GM12891 (cell line): Measurements from ENCODE around the gene COL25A1.

Experiments used
- DNase-seq: peaks from one replicate; pipeline ENCODE4 v3.0.0; 2011; ENCODE audit warnings: low spot score; ENCODE audit not compliant: insufficient read length
- FAIRE-seq: peaks from 2 replicates; lab custom pipeline; 2011; peaks lifted over from hg19 to GRCh38; lab: Jason Lieb, UNC
- PAX5 ChIP-seq: IDR thresholded peaks from 2 replicates; pipeline ENCODE4 v1.6.1; 2011; ENCODE audit warnings: low read length, moderate library complexity, mild to moderate bottlenecking; ENCODE audit not compliant: insufficient read depth, severe bottlenecking
- POLR2A ChIP-seq: IDR thresholded peaks from 2 replicates; pipeline ENCODE4 v1.6.1; 2011; ENCODE audit warnings: low read depth, low read length, control low read depth
- POLR2AphosphoS5 ChIP-seq: IDR thresholded peaks from 2 replicates; pipeline ENCODE4 v1.6.1; 2011; ENCODE audit warnings: low read depth, low read length, control low read depth
- POU2F2 ChIP-seq: IDR thresholded peaks from 2 replicates; pipeline ENCODE4 v1.6.1; 2011; ENCODE audit warnings: low read depth, mild to moderate bottlenecking, control low read depth, low read length, moderate library complexity
- SPI1 ChIP-seq: IDR thresholded peaks from 2 replicates; pipeline ENCODE4 v1.6.1; 2011; ENCODE audit warnings: low read depth, low read length, control low read depth
- TAF1 ChIP-seq: IDR thresholded peaks from 2 replicates; pipeline ENCODE4 v1.6.1; 2011; ENCODE audit warnings: low read depth, low read length, control low read depth

The COL25A1 gene

DNA sequence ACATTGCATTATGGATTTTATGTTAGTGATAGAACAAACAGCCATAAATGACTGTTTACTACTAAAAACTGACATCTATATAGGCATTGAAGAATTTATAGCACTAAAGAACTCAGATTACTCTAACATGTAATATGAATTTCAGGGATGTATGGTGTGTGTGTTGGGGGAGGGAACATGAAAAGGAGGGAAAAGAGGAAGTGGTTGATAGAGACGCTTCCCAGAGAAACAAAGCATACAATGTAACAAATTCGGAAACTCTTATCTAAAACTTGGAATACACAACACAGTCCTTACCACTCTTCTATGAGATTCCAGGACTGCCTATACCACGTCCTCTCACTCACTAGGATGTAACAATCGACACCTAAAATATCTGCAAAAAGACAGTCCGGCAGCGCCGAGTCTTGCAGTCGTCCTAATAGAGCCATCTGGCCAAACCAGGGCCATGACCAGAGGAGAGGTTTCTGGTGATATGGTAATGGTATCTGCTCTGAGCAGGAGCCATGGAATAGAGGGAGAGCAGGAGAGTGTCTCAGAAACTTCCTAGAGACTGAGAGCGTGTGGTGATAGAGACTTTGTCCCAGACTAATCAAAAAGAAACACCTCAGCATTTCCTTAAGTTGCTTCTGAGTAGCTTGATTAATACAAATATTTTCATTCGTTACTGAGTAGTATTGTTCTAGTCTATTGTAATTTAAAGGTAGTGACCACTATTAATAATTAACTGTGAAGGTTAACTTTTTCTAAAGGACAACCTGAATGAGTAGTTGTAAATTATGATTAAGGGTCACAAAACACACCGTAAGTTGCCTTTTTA, 287.7 kb downstream of the COL25A1 start:
- FAIRE-seq (no peak), DNase-seq (no peak)
- TF ChIP-seq POU2F2 (no peak), SPI1 (no peak), POLR2A (no peak)

DNA sequence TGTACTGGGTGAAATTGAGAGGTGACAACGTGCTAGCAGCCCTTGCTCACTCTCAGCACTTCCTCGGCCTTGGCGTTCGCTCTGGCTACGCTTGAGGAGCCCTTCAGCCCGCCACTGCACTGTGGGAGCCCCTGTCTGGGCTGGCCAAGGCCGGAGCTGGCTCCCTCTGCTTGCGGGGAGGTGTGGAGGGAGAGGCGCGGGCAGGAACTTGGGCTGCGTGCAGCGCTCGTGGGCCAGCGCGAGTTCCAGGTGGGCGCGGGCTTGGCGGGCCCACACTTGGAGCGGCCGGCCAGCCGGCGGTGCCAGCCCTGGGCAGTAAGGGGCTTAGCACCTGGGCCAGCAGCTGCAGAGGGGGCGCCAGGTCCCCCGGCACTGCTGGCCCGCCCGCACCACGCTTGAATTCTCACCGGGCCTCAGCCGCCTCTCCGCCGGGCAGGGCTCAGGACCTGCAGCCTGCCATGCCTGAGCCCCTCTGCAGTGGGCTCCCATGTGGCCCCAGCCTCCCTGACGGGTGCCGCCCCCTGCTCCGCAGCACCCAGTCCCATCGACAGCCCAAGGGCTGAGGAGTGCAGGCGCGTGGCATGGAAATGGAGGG, 290.1 kb downstream of the COL25A1 start:
- TF ChIP-seq POLR2A (no peak), POLR2AphosphoS5 (no peak), SPI1 (no peak), POU2F2 (no peak), PAX5 (no peak), TAF1 (no peak)
- no peak for FAIRE-seq
- DNase-seq = no peak

DNA sequence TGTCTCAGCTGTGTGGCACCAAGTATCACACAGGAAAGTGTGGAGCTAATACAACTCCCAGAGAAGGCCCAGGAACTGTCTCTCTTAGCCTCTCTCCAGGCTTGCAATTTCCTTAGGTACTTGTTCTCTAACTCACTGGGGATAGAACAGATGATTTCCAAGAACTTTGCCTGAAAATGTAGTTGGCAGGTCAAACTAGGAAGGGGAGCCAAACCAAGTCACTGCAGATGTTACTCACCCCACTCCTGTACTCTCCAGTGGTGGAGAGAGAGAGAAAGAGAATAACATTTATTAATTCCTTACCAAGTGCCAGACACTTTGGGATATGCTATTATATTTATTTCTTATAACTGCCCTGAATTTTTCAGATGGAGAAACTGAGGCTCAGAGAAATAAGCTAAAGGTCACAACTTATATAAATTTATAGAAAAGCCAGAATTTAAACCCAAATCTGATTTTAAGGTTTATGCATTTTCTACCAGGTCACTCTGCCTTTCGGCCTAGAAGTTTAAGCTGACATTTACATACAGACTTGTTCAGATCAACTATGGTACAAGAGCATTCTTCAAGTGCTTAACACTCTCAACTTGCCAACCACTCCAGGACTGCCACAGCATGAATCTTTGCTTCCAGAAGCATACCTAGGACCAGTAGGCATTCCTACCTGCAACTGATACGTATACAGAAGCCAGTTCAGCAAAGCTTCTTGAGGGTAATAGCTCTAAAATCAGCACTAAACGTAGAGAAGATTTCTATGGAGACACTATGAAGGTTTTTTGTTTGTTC, 291.0 kb downstream of the COL25A1 start:
- FAIRE-seq = no peak
- no peak for DNase-seq
- no peak for TF ChIP-seq POU2F2
- no peak for TF ChIP-seq POLR2AphosphoS5
- no peak for TF ChIP-seq SPI1
- TF ChIP-seq PAX5 = no peak
- no peak for TF ChIP-seq TAF1
- TF ChIP-seq POLR2A = no peak

DNA sequence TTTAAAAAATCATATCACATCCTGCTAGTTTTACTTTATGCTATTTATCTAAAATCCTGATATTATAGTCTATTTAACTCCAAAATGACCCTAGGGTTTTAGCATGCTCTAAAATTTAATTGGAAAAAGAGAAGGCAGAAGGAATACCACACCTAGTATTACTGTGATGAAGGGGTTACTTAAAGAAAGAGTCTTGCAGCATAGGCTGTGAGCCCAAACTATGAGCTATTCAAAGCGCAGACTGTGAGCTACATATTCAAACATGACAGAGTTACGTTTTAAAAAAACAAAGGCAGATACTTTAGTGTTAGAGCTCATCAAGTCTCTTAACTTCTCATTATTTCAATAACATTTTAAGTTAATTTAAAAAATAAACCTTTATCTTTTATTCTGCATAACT, 291.9 kb downstream of the COL25A1 start:
- no peak for FAIRE-seq
- no peak for DNase-seq
- TF ChIP-seq POLR2A (no peak), SPI1 (no peak), POU2F2 (no peak), POLR2AphosphoS5 (no peak), TAF1 (no peak), PAX5 (no peak)

DNA sequence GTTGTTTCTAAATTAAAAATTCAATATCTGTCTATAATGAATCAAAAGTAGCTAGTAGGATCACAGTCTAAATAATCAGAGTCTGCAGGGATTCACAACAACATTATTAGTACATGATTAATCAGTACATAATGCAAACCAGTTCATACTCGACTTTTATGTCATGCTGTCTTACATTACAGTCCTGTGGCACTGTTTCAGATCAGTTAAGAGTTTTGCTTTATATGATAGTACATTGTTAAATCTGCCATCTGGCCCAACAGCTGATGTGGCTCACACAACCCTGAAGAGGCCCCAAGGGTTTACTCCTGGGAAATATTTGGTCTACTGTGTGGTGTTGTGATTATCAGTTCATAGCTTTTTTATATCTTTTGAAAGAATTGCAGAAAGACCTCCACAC, 292.5 kb downstream of the COL25A1 start:
- DNase-seq (no peak), FAIRE-seq (no peak)

DNA sequence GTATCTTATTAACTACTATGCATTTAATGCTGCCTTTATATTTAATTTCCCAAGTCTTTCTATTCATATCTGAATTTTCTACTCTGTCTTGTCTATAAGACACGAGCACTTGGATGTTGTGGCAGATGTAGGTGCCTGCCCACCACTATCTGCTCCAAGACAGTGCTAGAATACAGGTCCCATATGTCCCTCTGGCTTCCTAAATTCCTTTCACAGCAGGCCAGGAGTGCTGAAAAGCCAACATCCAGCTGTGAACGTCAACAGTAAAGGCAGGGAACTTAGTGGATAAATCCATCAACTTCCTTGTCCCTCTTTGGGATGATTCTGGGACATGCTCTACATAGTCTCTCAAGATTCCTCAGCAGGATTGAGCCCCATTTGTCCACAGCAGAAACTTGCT, 294.5 kb downstream of the COL25A1 start:
- DNase-seq (no peak), FAIRE-seq (no peak)
- no peak for TF ChIP-seq SPI1

More for the DNA sequence above, 292.5 kb downstream of the COL25A1 start:
- no peak for TF ChIP-seq POLR2A
- TF ChIP-seq POU2F2 = no peak
- no peak for TF ChIP-seq TAF1
- no peak for TF ChIP-seq SPI1
- TF ChIP-seq PAX5 = no peak
- no peak for TF ChIP-seq POLR2AphosphoS5

DNA sequence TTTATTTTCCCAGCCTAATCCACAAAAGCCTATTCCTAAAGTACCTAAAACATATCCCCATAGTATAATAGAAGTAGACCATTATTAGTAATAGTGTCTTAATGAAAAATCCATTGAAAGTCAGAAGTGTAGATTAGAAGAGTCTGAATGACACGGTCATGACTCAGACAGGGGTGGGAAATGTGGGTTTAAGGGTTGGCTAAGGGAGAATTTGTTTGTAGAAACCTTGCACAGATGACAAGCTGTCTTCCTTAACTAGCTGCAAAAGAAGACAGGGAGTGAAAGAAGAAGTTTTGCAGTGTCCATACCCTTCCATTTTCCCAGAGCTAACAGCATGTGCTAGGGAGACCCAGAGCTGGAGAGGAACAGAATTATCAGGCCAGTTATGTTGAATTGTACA, 296.9 kb downstream of the COL25A1 start:
- DNase-seq (no peak), FAIRE-seq (no peak)
- TF ChIP-seq POU2F2 (no peak), SPI1 (no peak), TAF1 (no peak), POLR2AphosphoS5 (no peak), POLR2A (no peak), PAX5 (no peak)

DNA sequence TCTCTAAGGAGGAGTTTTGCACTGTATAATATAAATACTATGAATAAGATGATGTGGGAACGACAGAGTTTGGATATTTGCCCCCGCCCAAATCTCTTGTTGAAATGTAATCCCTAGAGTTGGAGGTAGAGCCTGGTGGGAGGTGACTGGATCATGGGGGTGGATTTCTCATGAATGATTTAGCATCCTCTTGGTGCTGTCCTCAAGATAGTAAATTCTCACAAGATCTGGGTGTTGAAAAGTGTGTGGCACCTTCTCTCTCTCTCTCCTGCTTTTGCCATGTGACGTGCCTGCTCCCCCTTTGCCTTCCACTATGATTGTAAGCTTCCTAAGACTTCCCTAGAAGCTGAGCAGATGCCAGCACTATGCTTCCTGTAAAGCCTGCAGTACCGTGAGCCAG, 298.0 kb downstream of the COL25A1 start:
- FAIRE-seq = no peak
- DNase-seq = no peak
- TF ChIP-seq POU2F2 (no peak), PAX5 (no peak), TAF1 (no peak), POLR2A (no peak), POLR2AphosphoS5 (no peak), SPI1 (no peak)

DNA sequence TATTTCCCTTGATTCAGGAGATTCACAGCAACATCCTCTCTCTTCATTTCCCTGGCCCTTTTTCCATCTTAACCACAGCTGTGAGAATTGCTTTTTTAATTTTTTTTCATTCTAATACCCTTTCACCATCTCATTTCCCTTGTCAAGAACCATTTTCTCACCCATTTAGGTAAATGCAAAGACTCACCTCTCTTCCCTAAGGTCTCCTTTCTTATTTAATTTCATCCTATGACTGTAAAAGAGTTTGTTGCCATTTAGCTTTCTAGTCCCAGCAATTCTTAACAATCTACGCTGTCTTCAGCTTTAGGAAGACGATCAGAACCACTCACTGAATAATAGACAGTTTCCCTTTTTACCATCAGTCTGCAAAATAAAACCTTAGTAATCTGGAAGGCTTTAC, 298.5 kb downstream of the COL25A1 start:
- no peak for TF ChIP-seq TAF1
- TF ChIP-seq POLR2A = no peak
- DNase-seq (no peak), FAIRE-seq (no peak)
